NCI-H2171 treated with DMSO at 0.1 percent for 48 hours (cell line): ENCODE measurements around the gene BCL2L12.

Experiments
- DNase-seq: peaks from one replicate; lab custom pipeline; 2025; lab: John Stamatoyannopoulos, UW

BCL2L12 gene

DNA sequence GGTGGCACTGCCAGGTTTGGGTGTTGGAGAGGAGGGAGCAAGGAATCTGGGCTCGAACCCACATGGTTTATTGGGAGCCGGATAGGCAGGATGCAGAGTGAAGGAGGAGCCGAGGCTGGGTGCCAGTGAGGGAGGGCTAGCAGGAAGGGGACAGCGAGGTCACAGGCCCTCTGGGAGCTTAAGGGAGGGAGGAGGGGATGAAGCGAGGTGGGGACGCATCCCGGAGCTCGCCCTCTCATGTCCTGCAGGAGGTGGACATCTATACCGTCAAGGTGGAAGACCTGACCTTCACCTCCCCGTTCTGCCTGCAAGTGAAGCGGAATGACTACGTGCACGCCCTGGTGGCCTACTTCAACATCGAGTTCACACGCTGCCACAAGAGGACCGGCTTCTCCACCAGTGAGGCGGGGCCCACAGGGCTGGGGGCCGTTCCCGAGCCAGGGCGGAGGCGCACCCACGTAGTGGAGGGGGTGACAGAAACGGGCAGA lies 20.2 kb downstream of the BCL2L12 start:
- DNase-seq, result no peak

DNA sequence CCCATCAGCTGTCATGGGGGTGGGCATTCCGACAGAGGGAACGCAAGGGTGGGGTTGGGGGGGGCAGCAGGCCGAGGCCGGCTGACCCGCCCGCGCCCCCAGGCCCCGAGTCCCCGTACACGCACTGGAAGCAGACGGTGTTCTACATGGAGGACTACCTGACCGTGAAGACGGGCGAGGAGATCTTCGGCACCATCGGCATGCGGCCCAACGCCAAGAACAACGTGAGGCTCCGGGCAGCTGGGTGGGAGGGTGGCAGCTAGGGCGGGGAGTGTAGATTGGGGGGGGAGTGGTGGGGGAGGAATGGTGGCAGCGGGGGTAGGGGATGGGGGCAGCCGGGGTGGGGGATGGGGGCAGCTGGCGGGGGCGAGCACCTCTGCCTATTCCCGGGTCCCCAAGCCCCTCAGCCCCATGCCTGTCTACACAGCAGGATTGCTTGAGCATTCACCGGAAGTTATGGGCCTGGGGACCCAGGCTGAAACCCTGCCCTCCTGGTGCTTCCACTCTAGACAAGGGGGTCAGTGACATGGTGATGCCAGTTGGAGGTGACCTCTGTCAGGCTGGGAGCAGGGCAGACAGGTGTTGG lies 20.9 kb downstream of the BCL2L12 start:
- DNase-seq, result no peak

DNA sequence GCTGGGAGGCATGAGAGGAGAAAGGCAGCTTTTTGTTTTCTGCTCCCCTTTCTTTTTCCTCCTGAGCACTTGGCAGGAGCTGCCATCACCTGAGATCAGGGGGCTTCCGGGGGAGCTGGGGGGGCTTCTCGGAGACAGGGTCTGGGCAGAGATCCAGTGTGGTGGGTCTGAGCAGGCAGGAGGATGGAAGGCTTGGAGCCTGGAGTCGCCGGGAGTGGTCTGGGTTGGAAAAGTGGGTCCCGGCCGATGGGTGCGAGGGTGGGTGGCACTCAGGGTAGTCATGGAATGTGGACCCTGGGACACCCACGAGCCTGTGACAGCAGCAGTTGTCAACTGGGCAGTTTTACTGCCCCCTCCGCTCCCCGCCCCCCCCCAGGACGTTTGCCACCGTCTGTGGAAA lies 21.4 kb downstream of the BCL2L12 start:
- DNase-seq, result no peak

- DNase-seq, result no peak
Measured at GRCh38 chr19:49687566-49688316, 22.0 kb downstream of the BCL2L12 start.

DNA sequence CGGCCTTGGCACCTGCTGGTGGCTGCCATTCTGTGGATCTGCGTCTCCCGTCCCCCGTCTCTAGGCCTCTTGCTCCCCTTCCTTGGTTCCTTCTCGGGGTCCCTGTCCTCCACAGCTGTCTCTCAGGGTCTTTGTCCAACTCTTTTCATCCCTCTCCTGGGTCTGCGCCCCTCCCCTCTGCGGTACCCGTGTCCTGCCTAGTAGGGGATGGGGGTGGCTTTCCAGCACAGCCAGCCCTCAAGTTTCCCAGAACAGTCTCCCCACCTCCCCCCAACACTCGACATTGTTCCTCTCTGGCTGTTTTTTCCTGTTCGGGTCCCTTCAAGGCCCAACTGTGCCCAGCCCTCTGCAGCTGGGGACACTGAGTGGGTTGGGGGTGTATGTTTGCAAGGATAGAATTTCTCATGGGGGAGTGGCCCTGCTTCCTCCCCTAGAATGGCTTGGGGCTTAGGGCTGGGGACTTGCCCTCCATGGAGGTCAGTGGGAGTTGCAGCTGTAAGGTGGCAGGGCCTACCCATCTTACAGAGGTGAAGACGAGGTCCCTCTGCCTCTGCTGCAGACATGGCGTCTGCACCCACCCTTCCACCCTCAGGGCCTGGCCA lies 22.9 kb downstream of the BCL2L12 start:
- DNase-seq, result no peak

- peak; percentile 59 for DNase-seq
Measured at GRCh38 chr19:49689133-49690078, 23.7 kb downstream of the BCL2L12 start, which contains the start of gene ADM5. Gene ADM5 (plus strand): TSS chr19:49689594. CDS start chr19:49689838, 244 bp downstream.

DNA sequence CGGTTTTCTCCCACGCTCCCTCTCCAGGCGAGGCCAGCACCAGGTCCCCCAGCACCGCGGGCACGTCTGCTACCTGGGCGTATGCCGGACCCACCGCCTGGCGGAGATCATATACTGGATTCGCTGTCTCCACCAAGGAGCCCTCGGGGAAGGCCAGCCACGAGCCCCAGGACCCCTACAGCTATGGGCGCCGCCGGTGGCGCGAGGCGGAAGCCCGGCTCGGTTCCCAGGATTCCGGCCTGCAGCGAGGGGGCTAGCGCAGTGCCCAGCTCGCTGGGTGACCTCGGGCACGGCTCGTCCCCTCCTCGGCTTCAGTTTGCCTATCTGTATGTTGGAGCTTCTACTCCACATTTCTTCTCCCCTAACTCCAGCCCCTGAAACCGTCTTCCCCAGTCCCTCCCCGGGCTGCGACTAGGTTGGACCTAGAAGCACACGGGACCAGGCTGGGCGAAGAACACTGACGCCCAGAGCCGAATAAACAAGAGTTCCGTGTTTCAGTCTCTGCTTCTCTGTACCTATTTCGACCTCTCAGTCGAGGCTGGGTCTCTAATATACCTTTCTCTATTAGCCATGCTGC lies 24.4 kb downstream of the BCL2L12 start:
- DNase-seq, result no peak

DNA sequence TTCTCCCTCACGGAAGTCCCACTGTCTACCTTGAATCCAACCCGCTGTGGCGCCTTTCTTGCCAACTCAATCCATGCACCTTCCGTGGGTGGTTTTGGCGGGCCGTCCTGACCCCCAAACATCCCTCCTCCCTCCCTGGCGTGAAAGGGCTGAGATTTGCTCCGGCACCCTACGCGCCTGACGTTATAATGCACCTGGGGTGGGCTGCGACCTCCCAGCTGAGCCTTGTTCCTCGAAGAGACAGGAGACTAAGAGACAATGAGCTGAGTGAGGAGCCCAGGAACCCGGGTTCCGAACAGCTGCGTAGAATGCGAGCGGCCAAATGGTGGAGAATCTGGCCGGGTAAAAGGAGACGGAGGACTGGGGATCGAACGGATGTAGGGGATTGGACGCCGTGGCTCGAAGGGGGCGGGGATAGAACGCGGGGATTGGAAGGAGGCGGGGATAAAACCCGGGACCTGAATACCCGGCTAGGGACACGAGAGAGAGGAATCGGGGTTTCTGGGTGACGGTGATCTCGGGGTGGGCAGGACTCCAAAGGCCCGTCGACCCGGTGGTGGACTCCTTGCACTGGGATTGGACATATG lies 25.0 kb downstream of the BCL2L12 start, which contains the start of gene CPT1C:
CPT1C (plus strand) TSS at position 461 of the 587 bp plus-strand sequence. CDS start 1,137 bp downstream, outside the sequence.
- DNase-seq, result peak; percentile 95

DNA sequence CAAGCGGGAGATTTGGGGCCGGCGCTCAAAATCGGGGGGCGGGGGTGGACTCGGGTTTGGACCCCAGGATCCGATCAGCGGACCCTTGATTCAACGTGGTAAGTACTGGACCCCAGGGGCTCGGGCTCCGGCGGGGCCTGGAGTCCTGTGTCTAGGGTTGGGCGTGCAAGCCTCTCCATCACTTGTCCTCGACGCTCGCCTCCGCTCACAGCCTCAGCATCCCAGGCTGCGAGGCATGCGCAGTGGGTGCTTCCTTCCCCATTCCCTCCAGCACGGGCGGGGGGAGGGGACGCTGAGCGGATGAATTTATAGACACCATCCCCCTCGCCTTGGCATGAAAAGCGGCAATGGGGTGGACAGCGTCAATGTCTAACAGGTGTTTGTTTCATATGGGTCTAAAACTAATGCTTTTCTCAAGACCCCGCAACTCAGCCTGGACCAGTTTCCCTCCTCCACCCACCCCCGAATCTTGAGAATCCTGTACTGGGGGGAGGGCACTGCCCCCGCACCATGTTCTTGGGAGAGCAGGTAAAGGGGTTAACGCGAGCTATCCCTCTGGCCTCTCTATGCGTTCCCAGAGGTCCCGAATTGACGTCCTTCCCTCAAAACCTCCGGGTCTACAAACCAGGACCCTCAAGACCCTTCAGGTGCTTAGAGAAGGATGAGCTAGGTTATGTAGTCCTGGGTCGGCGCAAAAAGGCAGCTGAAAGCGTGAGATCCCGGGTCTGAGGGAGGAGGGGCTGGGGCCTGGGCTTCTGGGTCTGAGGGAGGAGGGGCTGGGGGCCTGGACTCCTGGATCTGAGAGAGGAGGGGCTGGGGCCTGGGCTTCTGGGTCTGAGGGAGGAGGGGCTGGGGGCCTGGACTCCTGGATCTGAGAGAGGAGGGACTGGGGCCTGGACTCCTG lies 25.8 kb downstream of the BCL2L12 start:
- peak; percentile 72 for DNase-seq

GRCh38 chr19:49692147-49692506 lies 26.4 kb downstream of the BCL2L12 start:
- no peak for DNase-seq

DNA sequence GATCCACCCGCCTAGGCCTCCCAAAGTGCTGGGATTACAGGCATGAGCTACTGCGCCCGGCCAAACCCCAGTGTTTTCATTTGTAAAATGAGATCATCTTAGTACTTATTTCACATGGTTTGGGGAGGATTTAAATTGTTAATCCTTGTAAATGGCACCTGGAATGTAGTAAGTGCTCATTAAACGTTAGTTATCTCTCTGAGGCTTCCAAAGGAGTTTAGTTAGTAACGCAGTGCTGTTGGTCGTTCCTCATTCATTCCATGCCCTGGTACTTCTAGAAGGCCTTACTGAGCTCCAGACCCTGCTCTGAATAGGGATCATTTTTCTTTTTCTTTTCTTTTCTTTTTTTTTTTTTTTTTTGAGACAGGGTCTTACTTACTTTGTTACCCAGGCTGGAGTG lies 30.4 kb downstream of the BCL2L12 start:
- no peak for DNase-seq

DNA sequence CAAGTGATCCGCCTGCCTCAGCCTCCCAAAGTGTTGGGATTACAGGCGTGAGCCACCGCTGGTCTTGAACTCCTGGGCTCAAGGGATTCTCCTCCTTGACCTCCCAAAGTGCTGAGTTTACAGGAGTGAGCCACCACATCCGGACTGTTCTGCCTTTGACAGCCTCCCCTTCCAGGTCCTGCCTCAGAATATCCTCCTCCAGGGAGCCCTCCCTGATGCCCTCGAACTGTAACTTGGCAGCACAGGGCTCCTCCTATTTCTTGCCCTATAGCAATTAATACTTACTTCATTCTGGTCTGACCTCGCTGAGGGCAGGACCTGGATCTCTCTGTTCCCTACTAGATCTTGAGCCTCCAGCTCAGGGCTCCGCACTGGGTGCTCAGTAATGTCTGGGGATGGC lies 31.1 kb downstream of the BCL2L12 start:
- no peak for DNase-seq

- DNase-seq, result no peak
Measured at GRCh38 chr19:49699364-49699763, 33.6 kb downstream of the BCL2L12 start.

- DNase-seq, result no peak
Measured at GRCh38 chr19:49700563-49700962, 34.8 kb downstream of the BCL2L12 start.

DNA sequence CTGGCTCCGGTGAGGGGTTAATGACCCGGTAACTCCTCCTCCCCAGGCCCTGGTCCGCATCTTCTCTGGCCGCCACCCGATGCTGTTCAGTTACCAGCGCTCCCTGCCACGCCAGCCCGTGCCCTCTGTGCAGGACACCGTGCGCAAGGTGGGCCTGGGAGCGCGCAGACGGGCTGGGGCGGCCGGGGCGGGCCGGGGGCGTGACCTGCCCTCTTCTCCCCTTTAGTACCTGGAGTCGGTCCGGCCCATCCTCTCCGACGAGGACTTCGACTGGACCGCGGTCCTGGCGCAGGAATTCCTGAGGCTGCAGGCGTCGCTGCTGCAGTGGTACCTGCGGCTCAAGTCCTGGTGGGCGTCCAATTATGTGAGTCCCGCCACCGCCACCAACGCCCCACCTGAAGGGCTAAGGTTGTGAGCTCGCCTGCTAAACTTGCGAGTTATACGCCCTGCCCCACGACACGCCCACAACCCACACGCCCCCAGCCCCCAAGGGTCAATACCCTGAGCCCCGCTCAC lies 35.6 kb downstream of the BCL2L12 start:
- DNase-seq, result no peak

GRCh38 chr19:49704888-49705642 lies 39.3 kb downstream of the BCL2L12 start:
- DNase-seq, result no peak

- DNase-seq, result no peak
Measured at GRCh38 chr19:49705919-49706318, 40.2 kb downstream of the BCL2L12 start.

DNA sequence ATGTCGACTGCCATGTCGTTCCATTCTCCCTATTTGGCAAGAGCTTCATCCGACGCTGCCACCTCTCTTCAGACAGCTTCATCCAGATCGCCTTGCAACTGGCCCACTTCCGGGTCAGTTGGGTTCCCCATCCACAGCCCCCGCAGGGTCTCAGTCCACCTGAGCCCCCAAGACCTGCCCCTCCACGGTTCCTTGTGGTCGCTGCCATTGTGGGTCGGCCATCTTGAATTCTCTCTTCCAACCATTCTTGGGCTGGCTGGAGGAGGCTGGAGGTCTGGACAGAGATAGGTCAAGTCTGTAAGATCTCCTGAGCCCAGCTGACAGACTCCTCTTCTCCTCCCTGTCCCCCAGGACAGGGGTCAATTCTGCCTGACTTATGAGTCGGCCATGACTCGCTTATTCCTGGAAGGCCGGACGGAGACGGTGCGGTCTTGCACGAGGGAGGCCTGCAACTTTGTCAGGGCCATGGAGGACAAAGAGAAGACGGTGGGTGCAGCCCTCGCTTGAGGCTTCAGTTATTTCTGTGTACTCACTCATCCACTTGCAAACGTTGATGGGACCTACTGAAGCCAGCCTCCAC lies 44.7 kb downstream of the BCL2L12 start:
- DNase-seq, result no peak

DNA sequence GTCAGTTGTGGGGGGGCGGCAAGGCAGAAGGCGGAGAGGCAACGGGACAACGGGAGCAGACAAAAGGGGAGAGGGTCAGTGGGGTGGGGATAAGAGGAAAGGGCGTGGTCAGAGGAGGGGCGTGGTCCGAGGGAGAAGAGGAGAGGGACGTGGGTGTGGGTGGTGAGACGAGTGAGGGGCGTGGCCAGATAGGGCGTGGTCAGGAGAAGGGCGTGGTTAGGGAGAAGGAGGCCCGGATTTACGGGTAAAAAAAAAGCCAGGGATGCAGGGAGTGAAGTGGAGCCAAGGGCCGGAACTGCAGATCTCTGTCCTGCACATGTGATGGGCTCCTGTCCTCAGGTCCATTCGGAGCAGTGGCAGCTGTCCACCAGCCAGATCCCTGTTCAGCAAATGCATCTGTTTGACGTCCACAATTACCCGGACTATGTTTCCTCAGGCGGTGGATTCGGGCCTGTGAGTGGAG lies 46.7 kb downstream of the BCL2L12 start:
- DNase-seq, result no peak
